K562 (cell line): ENCODE measurements around the gene RAB13. TPM values are rescaled to one million over a fixed set of nuclear protein-coding genes. Genes with fewer than 3 reads are reported as not detected.

Experiments
- ATAC-seq: fragments of 200-7000 bp; cut with Tn5 transposase; 3 replicates; pipeline ENCODE4 v1.9.1; 2020; ENCODE audit warnings: moderate library complexity
- BruUV-seq: library from RNA; stranded (reverse); fragments of 400-500 nt; replicated peaks from 2 replicates; lab custom pipeline; 2021; lab: Mats Ljungman, UMichigan
- CTCF ChIA-PET: fragments of 300-600 bp; formaldehyde crosslinking; extraction: SDS; loops from one replicate; lab custom pipeline; 2021; ENCODE audit warnings: low intra/inter-chr PET ratio; lab: Yijun Ruan, JAX
- POLR2A ChIA-PET: fragments of 300-600, 350-650 bp; sonication (Branson Sonifier 250); formaldehyde crosslinking; extraction: SDS; loops from one replicate; lab custom pipeline; 2021; ENCODE audit warnings: antibody characterized with exemption, inconsistent platforms; lab: Yijun Ruan, JAX
- DNase-seq, 4 experiments: peaks; one replicate each; pipeline versions ENCODE4 v3.0.0 to v3.0.0-alpha.2; 2011 to 2018; ENCODE audit warnings: low spot score in 3 of 4, mixed read lengths in 3 of 4; ENCODE audit errors: extremely low read depth in 1 of 4
- FAIRE-seq: peaks from 2 replicates; lab custom pipeline; 2011; peaks lifted over from hg19 to GRCh38; lab: Jason Lieb, UNC
- H2AFZ ChIP-seq: 2 replicates; pipeline ENCODE4 v1.6.0; 2011; ENCODE audit warnings: low read depth, low read length, control low read depth, inconsistent platforms
- H3K27ac ChIP-seq: fragments of 200-600 bp; 3 replicates; pipeline ENCODE4 v1.8.0; 2011; ENCODE audit warnings: low read depth, mild to moderate bottlenecking, control low read depth, inconsistent platforms, low read length, moderate library complexity, mixed read lengths; ENCODE audit errors: extremely low read depth
- H3K27me3 ChIP-seq, 2 experiments: fragments of 300-600 bp in 1 of 2; 2 replicates in 1 of 2; 3 replicates in 1 of 2; pipeline versions ENCODE4 v1.6.0 to v1.8.0; 2011; ENCODE audit warnings: inconsistent platforms in 2 of 2, low read length in 2 of 2, mild to moderate bottlenecking in 1 of 2, mixed read lengths in 1 of 2, moderate library complexity in 1 of 2; ENCODE audit not compliant: control insufficient read depth in 2 of 2, insufficient read depth in 2 of 2
- H3K36me3 ChIP-seq: fragments of 300-600 bp; 3 replicates; pipeline ENCODE4 v1.8.0; 2011; ENCODE audit warnings: mild to moderate bottlenecking, low read length, inconsistent platforms; ENCODE audit not compliant: control insufficient read depth, insufficient read depth
- H3K4me1 ChIP-seq, 2 experiments: fragments of 200-600 bp in 1 of 2; replicated peaks in 1 of 2; 2 replicates in 1 of 2; 3 replicates in 1 of 2; pipeline versions ENCODE4 v1.5.1 to v1.8.0; 2011; ENCODE audit warnings: inconsistent platforms in 2 of 2, low read length in 2 of 2, mild to moderate bottlenecking in 1 of 2, mixed read lengths in 1 of 2, moderate library complexity in 1 of 2; ENCODE audit not compliant: control insufficient read depth in 2 of 2, insufficient read depth in 2 of 2
- H3K4me2 ChIP-seq: 2 replicates; pipeline ENCODE4 v1.6.1; 2011; ENCODE audit warnings: low read length, control low read depth, inconsistent platforms, mixed read lengths; ENCODE audit not compliant: insufficient read depth
- H3K4me3 ChIP-seq: fragments of 200-600 bp; sonication (generic), shearing (Covaris generic); 2 replicates; pipeline ENCODE4 v1.5.1; 2016; ENCODE audit warnings: control low read depth, inconsistent platforms
- H3K79me2 ChIP-seq: fragments of 200-600 bp; 3 replicates; pipeline ENCODE4 v1.8.0; 2011; ENCODE audit warnings: low read length, inconsistent platforms; ENCODE audit not compliant: control insufficient read depth, insufficient read depth
- H3K9ac ChIP-seq, 2 experiments: 2 replicates each; pipeline versions ENCODE4 v1.6.0 to v1.6.1; 2011; ENCODE audit warnings: low read depth in 2 of 2, low read length in 2 of 2, control low read depth in 1 of 2, inconsistent platforms in 1 of 2, mild to moderate bottlenecking in 1 of 2, mixed read lengths in 1 of 2; ENCODE audit not compliant: insufficient read depth in 1 of 2
- H3K9me1 ChIP-seq: one replicate; pipeline ENCODE4 v1.6.0; 2011; ENCODE audit warnings: inconsistent platforms, mild to moderate bottlenecking, low read length, moderate library complexity; ENCODE audit not compliant: control insufficient read depth, insufficient read depth
- H3K9me3 ChIP-seq: replicated peaks from 2 replicates; pipeline ENCODE4 v1.5.1; 2011; ENCODE audit warnings: low read depth, low read length, inconsistent platforms; ENCODE audit not compliant: control insufficient read depth, insufficient read depth
- H4K20me1 ChIP-seq: replicated peaks from 2 replicates; pipeline ENCODE4 v1.6.1; 2011; ENCODE audit warnings: low read length, inconsistent platforms, mixed read lengths; ENCODE audit not compliant: control insufficient read depth, insufficient read depth
- AFF4 ChIP-seq: sonication (generic); formaldehyde crosslinking; IDR thresholded peaks from 2 replicates; pipeline ENCODE4 v1.8.0; 2023; ENCODE audit warnings: mild to moderate bottlenecking, missing genetic modification reagents
- CHD2 ChIP-seq: IDR thresholded peaks from 2 replicates; pipeline ENCODE4 v1.6.1; 2011; ENCODE audit warnings: low read depth, low read length
- CREM ChIP-seq: IDR thresholded peaks from 2 replicates; pipeline ENCODE4 v1.6.1; 2014; ENCODE audit warnings: antibody characterized with exemption, low read depth
- ELF1 ChIP-seq: fragments of 200-800 bp; sonication (Bioruptor generic); IDR thresholded peaks from 2 replicates; pipeline ENCODE4 v1.6.1; 2016; ENCODE audit warnings: missing genetic modification characterization, missing compliant biosample characterization
- HNRNPL ChIP-seq: fragments of 200-400 bp; formaldehyde crosslinking; IDR thresholded peaks from 2 replicates; pipeline ENCODE4 v1.6.1; 2017; ENCODE audit warnings: low read depth, mild to moderate bottlenecking, low read length
- HNRNPLL ChIP-seq: fragments of 200-400 bp; formaldehyde crosslinking; IDR thresholded peaks from 2 replicates; pipeline ENCODE4 v1.6.1; 2017; ENCODE audit warnings: low read length, low read depth, mild to moderate bottlenecking; ENCODE audit not compliant: poor library complexity, severe bottlenecking
- KAT7 ChIP-seq: sonication (generic); formaldehyde crosslinking; IDR thresholded peaks from 2 replicates; pipeline ENCODE4 v1.8.0; 2022; ENCODE audit warnings: missing genetic modification reagents, mild to moderate bottlenecking, borderline replicate concordance
- MECOM ChIP-seq: fragments of 250-450 bp; sonication (Bioruptor Pico); IDR thresholded peaks from 2 replicates; pipeline ENCODE4 v1.8.0; 2022; ENCODE audit warnings: inconsistent platforms
- NCOA1 ChIP-seq: fragments of 450-650 bp; IDR thresholded peaks from 2 replicates; pipeline ENCODE4 v1.6.1; 2016; ENCODE audit warnings: low read depth
- SOX6 ChIP-seq: fragments of 450-650 bp; IDR thresholded peaks from 2 replicates; pipeline ENCODE4 v1.6.1; 2014; ENCODE audit warnings: mild to moderate bottlenecking
- YBX1 ChIP-seq: fragments of 450-650 bp; IDR thresholded peaks from 2 replicates; pipeline ENCODE4 v1.7.1; 2016; ENCODE audit warnings: mild to moderate bottlenecking
- ZNF124 ChIP-seq: sonication (generic); formaldehyde crosslinking; IDR thresholded peaks from 2 replicates; pipeline ENCODE4 v1.8.1; 2022; ENCODE audit warnings: missing genetic modification reagents
- ZNF41 ChIP-seq: fragments of 250-450 bp; sonication (Bioruptor Pico); conservative IDR thresholded peaks from 2 replicates; pipeline ENCODE4 v1.4.0; 2020; ENCODE audit warnings: mild to moderate bottlenecking
- ZNF589 ChIP-seq: fragments of 200-800 bp; sonication (Bioruptor generic); IDR thresholded peaks from 2 replicates; pipeline ENCODE4 v1.6.1; 2016; ENCODE audit warnings: low read depth, missing genetic modification characterization, missing compliant biosample characterization
- ZNF76 ChIP-seq: fragments of 250-450 bp; sonication (Bioruptor Pico); IDR thresholded peaks from 2 replicates; pipeline ENCODE4 v1.4.0; 2020; ENCODE audit warnings: mild to moderate bottlenecking, moderate library complexity, borderline replicate concordance
- ZNF766 ChIP-seq: fragments of 200-800 bp; sonication (Bioruptor generic); conservative IDR thresholded peaks from 2 replicates; pipeline ENCODE4 v1.6.1; 2016; ENCODE audit warnings: missing genetic modification characterization, missing compliant biosample characterization
- WGBS: fragments of 100-300 bp; shearing (Covaris generic); methylation state at CpG from one replicate; pipeline ENCODE4 v1.1.6; 2016; ENCODE audit warnings: low coverage, mixed read lengths; ENCODE audit not compliant: insufficient coverage; ENCODE audit errors: missing lambda C conversion rate; 5-methylcytosine and 5-hydroxymethylcytosine counted together
- in situ Hi-C: fragments of 300-500 bp; cut with MboI; formaldehyde crosslinking; loops from 4 replicates; pipeline ENCODE4 v1.15.0; 2018; ENCODE audit warnings: inconsistent platforms, mixed read lengths
- intact Hi-C: fragments of 100-400 bp; cut with micrococcal nuclease; formaldehyde crosslinking; loops from 2 replicates; pipeline ENCODE4 v1.14.2; 2022
- polyA plus RNA-seq, 8 experiments: library from polyadenylated mRNA; depleted of rRNA in 4 of 8; stranded (reverse) in 5 of 8; unstranded in 3 of 8; fragments of >200 nt; fragmentation: Nextera tagmentation in 2 of 8; fragmentation: Illumina TruSeq in 1 of 8; extraction: Ambion mirVana in 2 of 8; extraction: Trizol in 1 of 8; gene quantifications; 2 replicates each; pipeline versions ENCODE4 v1.2.1 to v1.2.3, GENCODE V29; 2011 to 2014; ENCODE audit warnings: inconsistent platforms in 1 of 8, missing spikeins in 1 of 8
- total RNA-seq, 7 experiments: library from RNA; depleted of rRNA in 6 of 7; stranded (reverse); fragments of >200 nt in 6 of 7; fragmentation: Illumina TruSeq in 2 of 7; extraction: Trizol in 2 of 7; gene quantifications; 2 replicates each; pipeline versions ENCODE4 v1.2.1 to v1.2.3, GENCODE V29; 2011 to 2021; ENCODE audit warnings: low replicate concordance in 1 of 7
- TF ChIP-seq, protein P1 (sequence below): fragments of 450-650 bp; IDR thresholded peaks from one replicate; pipeline ENCODE4 v1.6.1; 2018; ENCODE audit warnings: mild to moderate bottlenecking, moderate library complexity; ENCODE audit not compliant: partially characterized antibody

The RAB13 gene
- total and polyA plus RNA-seq, 9 of the 15 experiments (the other 6 are each of a cell fraction or from before 2014, with no cell fraction given) = 22.3 to 100 (median 39.8) TPM

DNA sequence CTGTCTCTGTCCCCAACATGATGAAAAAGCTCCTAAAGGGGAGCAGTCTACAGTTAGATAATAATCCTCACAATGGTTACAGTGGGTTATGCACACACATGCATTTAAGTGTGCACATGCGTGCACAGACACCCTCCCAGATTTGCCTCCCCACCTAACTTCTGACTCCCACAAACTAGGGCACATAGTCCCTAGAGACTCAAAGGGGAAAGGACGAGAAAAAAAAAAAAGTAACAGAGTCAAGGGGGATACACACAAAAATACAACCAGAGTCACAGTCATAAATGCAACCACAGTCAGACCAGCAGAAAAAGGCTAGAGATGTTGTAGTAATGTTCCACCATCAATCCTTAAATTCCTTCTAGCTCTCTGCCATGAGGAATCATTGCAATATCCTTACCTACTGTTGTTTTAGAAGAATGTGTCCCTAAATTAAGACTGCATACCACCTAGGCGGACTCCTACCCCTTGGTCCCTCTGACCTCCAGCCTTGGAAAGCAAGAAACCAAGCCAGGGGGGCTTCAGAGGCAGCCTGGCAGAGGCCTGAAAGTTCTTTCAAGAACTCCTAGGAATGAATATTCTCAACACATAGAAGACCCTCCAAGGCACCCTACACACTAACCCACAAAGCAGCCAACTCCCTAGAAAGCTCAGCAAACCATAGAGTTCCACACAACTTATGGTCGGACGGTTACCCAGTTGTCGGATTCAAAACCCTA lies 29.0 kb downstream of the RAB13 start:
- POLR2A ChIA-PET = interaction anchor here (0.7 to 4.9 kb wide), 8 partner anchors 9 to 34 kb away, joined by 3 to 39 read pairs (median 5); partner anchors contain the start of genes CREB3L4, DENND4B, JTB and RPS27

More for the DNA sequence above, 29.0 kb downstream of the RAB13 start:
- Histone ChIP-seq H4K20me1 (peaks cover 9% of the 10 kb centered on the region; the same call in 1 of the 2 replicates), H3K36me3 (peaks cover 49% of the 10 kb centered on the region), H3K4me3 (peak overlapping the region; percentile 94), H3K4me2 (peak overlapping the region; percentile 90), H3K27me3 (no peaks in the 10 kb centered on the region), H3K79me2 (peaks cover 49% of the 10 kb centered on the region), H2AFZ (peak overlapping the region; percentile 92; the same call in 1 of the 2 replicates), H3K27ac (peak overlapping the region; percentile 83; the same call in 2 of the 3 replicates), H3K9ac (peak overlapping the region; percentile 83 to 94; a peak in 3 of 4 replicates), H3K4me1 (peaks cover 21 to 32% of the 10 kb centered on the region in 2 experiments), H3K9me1 (no peaks in the 10 kb centered on the region), H3K9me3 (no peaks in the 10 kb centered on the region)
- peak; percentile 11 for FAIRE-seq
- in situ Hi-C loops = no loop called here
- intact Hi-C loops = no loop called here
- no peak for ATAC-seq
- TF ChIP-seq CHD2 (no peak), SOX6 (no peak), MECOM (CRISPR knock-in tag) (peak; percentile 45; the same call in 1 of the 2 replicates), AFF4 (0 out of 2 replicates have a peak, but pooled peaks have one; percentile 1), ZNF76 (CRISPR knock-in tag) (no peak), ZNF766 (no peak), KAT7 (0 out of 2 replicates have a peak, but pooled peaks have one; percentile 10), ZNF124 (CRISPR knock-in tag) (no peak), HNRNPL (no peak), ZNF589 (CRISPR knock-in tag) (no peak), ZNF41 (CRISPR knock-in tag) (no peak), NCOA1 (no peak), YBX1 (no peak), HNRNPLL (no peak), ELF1 (tag) (no peak), CREM (no peak)
- TF ChIP-seq, protein P1, sequence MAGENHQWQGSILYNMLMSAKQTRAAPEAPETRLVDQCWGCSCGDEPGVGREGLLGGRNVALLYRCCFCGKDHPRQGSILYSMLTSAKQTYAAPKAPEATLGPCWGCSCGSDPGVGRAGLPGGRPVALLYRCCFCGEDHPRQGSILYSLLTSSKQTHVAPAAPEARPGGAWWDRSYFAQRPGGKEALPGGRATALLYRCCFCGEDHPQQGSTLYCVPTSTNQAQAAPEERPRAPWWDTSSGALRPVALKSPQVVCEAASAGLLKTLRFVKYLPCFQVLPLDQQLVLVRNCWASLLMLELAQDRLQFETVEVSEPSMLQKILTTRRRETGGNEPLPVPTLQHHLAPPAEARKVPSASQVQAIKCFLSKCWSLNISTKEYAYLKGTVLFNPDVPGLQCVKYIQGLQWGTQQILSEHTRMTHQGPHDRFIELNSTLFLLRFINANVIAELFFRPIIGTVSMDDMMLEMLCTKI = no peak
- no TSS peak for BruUV-seq
- WGBS = 11% methylated on average over 6 of the region's 6 CpGs
- no peak for DNase-seq
- CTCF ChIA-PET = no interaction called here
